OCI-LY7 (cell line): ENCODE results near the gene PHF24. TPM values are rescaled to one million over a fixed set of nuclear protein-coding genes. Genes with fewer than 3 reads are reported as not detected.

Source experiments
- BruUV-seq: library from RNA; stranded (reverse); fragments of 400-500 nt; replicated peaks from 2 replicates; lab custom pipeline; 2021; lab: Mats Ljungman, UMichigan
- CTCF ChIA-PET: fragments of 300-600 bp; sonication (Branson Sonifier 250); formaldehyde crosslinking; loops from one replicate; lab custom pipeline; 2022; ENCODE audit warnings: antibody characterized with exemption; ENCODE audit not compliant: unreplicated experiment; lab: Charles Lee
- POLR2A ChIA-PET: fragments of 300-600 bp; sonication (Branson Sonifier 250); formaldehyde crosslinking; loops from one replicate; lab custom pipeline; 2022; ENCODE audit warnings: antibody characterized with exemption; lab: Charles Lee
- DNase-seq: peaks from one replicate; pipeline ENCODE4 v3.0.0-alpha.2; 2015; ENCODE audit warnings: low spot score
- H2AFZ ChIP-seq: fragments of 200-600 bp; sonication (generic), shearing (Covaris generic); 2 replicates; pipeline ENCODE4 v1.6.1; 2014; ENCODE audit warnings: mild to moderate bottlenecking, antibody characterized with exemption, low read length, moderate library complexity
- H3K27ac ChIP-seq: fragments of 200-600 bp; sonication (generic); 2 replicates; pipeline ENCODE4 v1.5.1; 2014; ENCODE audit warnings: mixed run types, low read depth, mild to moderate bottlenecking, moderate library complexity, low read length, inconsistent platforms; ENCODE audit not compliant: poor library complexity, severe bottlenecking
- H3K36me3 ChIP-seq: fragments of 200-600 bp; sonication (generic); 2 replicates; pipeline ENCODE4 v1.6.1; 2014; ENCODE audit warnings: mild to moderate bottlenecking, antibody characterized with exemption, low read length, moderate library complexity, mixed read lengths; ENCODE audit not compliant: insufficient read depth
- H3K4me1 ChIP-seq: fragments of 200-600 bp; sonication (generic); 2 replicates; pipeline ENCODE4 v1.5.1; 2014; ENCODE audit warnings: mild to moderate bottlenecking, low read length; ENCODE audit not compliant: insufficient read depth, poor library complexity, severe bottlenecking
- H3K4me2 ChIP-seq: fragments of 200-600 bp; sonication (generic); 2 replicates; pipeline ENCODE4 v1.6.1; 2014; ENCODE audit warnings: mild to moderate bottlenecking, low read length
- H3K4me3 ChIP-seq: fragments of 200-600 bp; sonication (generic); 2 replicates; pipeline ENCODE4 v1.5.1; 2014; ENCODE audit warnings: mild to moderate bottlenecking, low read depth, low read length; ENCODE audit not compliant: poor library complexity, severe bottlenecking
- H3K79me2 ChIP-seq: fragments of 200-600 bp; sonication (generic); 2 replicates; pipeline ENCODE4 v1.6.1; 2016; ENCODE audit warnings: low read depth, mild to moderate bottlenecking, low read length, moderate library complexity, mixed read lengths; ENCODE audit not compliant: insufficient read depth
- H3K9me2 ChIP-seq: fragments of 200-600 bp; sonication (generic); 2 replicates; pipeline ENCODE4 v1.6.1; 2016; ENCODE audit warnings: mild to moderate bottlenecking, low read length, mixed read lengths; ENCODE audit not compliant: insufficient read depth
- H3K9me3 ChIP-seq: fragments of 200-600 bp; sonication (generic); 2 replicates; pipeline ENCODE4 v1.6.1; 2014; ENCODE audit warnings: mild to moderate bottlenecking, mixed run types, low read length, mixed read lengths
- H4K20me1 ChIP-seq: fragments of 200-600 bp; sonication (generic); 2 replicates; pipeline ENCODE4 v1.6.1; 2014; ENCODE audit warnings: mild to moderate bottlenecking, antibody characterized with exemption, low read length, moderate library complexity, mixed read lengths; ENCODE audit not compliant: insufficient read depth
- EZH2phosphoT487 ChIP-seq: fragments of 200-600 bp; sonication (generic); IDR thresholded peaks from 2 replicates; pipeline ENCODE4 v1.6.1; 2018; ENCODE audit warnings: low read depth, borderline replicate concordance, mild to moderate bottlenecking, mixed run types, antibody characterized with exemption, low read length, moderate library complexity, mixed read lengths
- intact Hi-C: fragments of 100-400 bp; cut with micrococcal nuclease; formaldehyde crosslinking; loops from one replicate; pipeline ENCODE4 v1.10.0; 2022; ENCODE audit not compliant: unreplicated experiment
- total RNA-seq, 2 experiments: library from RNA; depleted of rRNA in 1 of 2; stranded (reverse); fragments of >200 nt in 1 of 2; shearing (Covaris generic) in 1 of 2; gene quantifications; 2 replicates each; pipeline ENCODE4 v1.2.3, GENCODE V29; 2014 to 2022
- TF ChIP-seq, protein P1 (sequence below): fragments of 200-600 bp; sonication (generic); conservative IDR thresholded peaks from 2 replicates; pipeline ENCODE4 v1.5.1; 2014; ENCODE audit warnings: mild to moderate bottlenecking, antibody characterized with exemption, low read length, moderate library complexity, mixed read lengths

The PHF24 gene
- total RNA-seq, 2 experiments from 2014 or later, result not detected

DNA sequence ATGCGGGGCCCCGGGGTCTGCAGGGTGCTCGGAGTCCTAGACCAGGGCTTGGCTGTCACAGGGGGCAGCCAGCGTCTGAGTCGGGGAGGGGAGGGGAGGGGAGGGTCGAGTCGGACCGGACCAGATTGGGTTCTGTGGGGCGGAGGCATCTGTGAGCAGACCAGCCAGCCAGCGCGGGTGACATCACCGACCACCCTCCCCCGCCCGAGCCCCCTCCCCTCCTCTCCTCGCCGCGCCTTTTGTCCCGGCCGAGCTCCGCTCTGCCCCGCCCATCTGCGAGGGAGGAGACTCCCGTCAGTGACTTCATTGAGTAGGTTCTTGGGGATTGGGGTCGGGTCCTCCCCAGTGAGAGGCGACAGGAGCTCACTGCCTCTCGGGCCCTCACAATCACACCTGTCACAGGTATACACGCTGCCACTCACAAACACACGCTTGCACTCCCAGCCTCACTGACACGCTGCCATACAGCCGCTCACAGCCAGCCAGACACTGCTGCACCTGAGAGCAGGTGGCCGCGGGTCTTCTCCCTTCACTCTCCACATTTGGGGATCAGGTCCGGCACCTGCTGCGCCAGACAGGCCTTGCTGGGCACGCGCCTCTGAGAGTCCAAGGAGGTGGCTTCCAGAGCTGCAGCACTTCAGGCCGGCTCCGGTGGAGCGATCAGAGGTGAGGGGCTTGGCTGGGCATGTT lies 32.0 kb downstream of the PHF24 start:
- peak overlapping the region; percentile 77 for H3K4me2 ChIP-seq
- no peaks in the 10 kb centered on the region for H3K9me3 ChIP-seq
- peak overlapping the region; percentile 79 for H3K4me3 ChIP-seq
- CTCF ChIA-PET, result interaction anchor here (0.6 kb wide), 1 partner anchor 61 kb away, joined by 5 read pairs; no protein-coding TSS in a partner anchor
- no TSS peak for BruUV-seq
- H2AFZ ChIP-seq, result peak overlapping the region; percentile 62; the same call in 1 of the 2 replicates
- POLR2A ChIA-PET, result interaction anchor here (0.5 to 1.9 kb wide), 3 partner anchors 37 to 376 kb away, joined by 3 to 5 read pairs (median 4); no protein-coding TSS in a partner anchor
- no peaks in the 10 kb centered on the region for H3K36me3 ChIP-seq
- peak; percentile 37 for DNase-seq
- TF ChIP-seq EZH2phosphoT487, result no peak
- TF ChIP-seq, protein P1, sequence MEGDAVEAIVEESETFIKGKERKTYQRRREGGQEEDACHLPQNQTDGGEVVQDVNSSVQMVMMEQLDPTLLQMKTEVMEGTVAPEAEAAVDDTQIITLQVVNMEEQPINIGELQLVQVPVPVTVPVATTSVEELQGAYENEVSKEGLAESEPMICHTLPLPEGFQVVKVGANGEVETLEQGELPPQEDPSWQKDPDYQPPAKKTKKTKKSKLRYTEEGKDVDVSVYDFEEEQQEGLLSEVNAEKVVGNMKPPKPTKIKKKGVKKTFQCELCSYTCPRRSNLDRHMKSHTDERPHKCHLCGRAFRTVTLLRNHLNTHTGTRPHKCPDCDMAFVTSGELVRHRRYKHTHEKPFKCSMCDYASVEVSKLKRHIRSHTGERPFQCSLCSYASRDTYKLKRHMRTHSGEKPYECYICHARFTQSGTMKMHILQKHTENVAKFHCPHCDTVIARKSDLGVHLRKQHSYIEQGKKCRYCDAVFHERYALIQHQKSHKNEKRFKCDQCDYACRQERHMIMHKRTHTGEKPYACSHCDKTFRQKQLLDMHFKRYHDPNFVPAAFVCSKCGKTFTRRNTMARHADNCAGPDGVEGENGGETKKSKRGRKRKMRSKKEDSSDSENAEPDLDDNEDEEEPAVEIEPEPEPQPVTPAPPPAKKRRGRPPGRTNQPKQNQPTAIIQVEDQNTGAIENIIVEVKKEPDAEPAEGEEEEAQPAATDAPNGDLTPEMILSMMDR, result no peak
- no peak overlapping the region for H3K27ac ChIP-seq
- no peaks in the 10 kb centered on the region for H3K79me2 ChIP-seq
- intact Hi-C loops, result loop anchor here (1.0 to 5.0 kb wide), 4 partner anchors 82 to 172 kb away; partner anchors contain the start of genes ATOSB, STOML2, UNC13B and VCP
- H3K9me2 ChIP-seq, result no peaks in the 10 kb centered on the region
- peaks cover 55% of the 10 kb centered on the region for H3K4me1 ChIP-seq
- H4K20me1 ChIP-seq, result no peaks in the 10 kb centered on the region

DNA sequence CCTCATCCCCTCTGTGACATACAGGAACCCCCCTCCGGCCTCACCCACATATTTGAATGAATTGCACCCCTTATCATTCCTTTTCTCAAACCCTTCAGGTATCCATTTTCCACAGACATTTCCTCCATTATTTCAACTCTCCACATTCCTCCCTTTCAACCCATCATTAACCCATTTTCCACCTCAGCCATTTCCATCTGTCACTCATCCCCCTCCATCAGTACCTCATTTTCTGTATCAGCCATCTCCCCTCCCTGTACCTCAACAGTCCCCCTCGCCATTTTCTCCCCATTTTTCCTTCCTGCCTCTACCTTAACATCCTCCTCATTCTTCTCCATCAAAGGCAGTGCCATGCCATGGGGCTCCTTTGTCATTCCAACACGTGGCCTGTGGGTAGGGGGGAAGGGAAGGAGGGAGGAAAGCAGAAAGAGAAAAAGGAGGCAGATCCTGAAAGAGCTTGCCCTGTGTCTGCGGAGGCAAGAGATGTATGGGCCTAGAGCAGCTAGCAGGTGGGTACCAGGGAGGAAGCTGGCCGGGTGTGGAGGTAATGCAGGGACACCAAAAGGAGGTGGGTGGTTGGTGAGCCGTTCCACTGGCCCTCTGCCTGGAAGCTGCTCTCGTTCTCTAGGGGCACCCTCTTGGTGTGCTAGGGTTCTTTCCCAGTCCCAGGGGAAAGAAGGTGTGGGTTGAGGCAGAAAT lies 33.0 kb downstream of the PHF24 start:
- ChIA-PET CTCF (no interaction called here), POLR2A (interaction anchor here (1.9 kb wide), 1 partner anchor 36 kb away, joined by 5 read pairs; no protein-coding TSS in a partner anchor)
- peaks cover 46% of the 10 kb centered on the region for H3K4me1 ChIP-seq
- H3K4me3 ChIP-seq, result no peak overlapping the region
- H2AFZ ChIP-seq, result no peak overlapping the region
- H3K27ac ChIP-seq, result no peak overlapping the region
- no peaks in the 10 kb centered on the region for H4K20me1 ChIP-seq
- H3K36me3 ChIP-seq, result no peaks in the 10 kb centered on the region
- intact Hi-C loops, result no loop called here
- H3K79me2 ChIP-seq, result no peaks in the 10 kb centered on the region
- no TSS peak for BruUV-seq
- H3K9me3 ChIP-seq, result no peaks in the 10 kb centered on the region
- DNase-seq, result no peak
- no peak for TF ChIP-seq EZH2phosphoT487
- TF ChIP-seq, protein P1, result no peak
- no peak overlapping the region for H3K4me2 ChIP-seq
- no peaks in the 10 kb centered on the region for H3K9me2 ChIP-seq
